GM18867 (cell line): ENCODE data around the gene ARMH1.
"Not testable (repeated sequence)": the region's sequence is repeated elsewhere in the genome, so short reads cannot be mapped to it uniquely, and the experiment has no call there.

ENCODE experiments used
- ATAC-seq: cut with Tn5 transposase; IDR thresholded peaks from one replicate; pipeline ENCODE4 v1.9.1; 2021; ENCODE audit warnings: mild to moderate bottlenecking, moderate library complexity; ENCODE audit not compliant: unreplicated experiment

Gene ARMH1

GRCh38 chr1:44693159-44693558 is 18.6 kb downstream of the ARMH1 start:
- no peak for ATAC-seq

GRCh38 chr1:44693900-44694299 is 19.4 kb downstream of the ARMH1 start:
- ATAC-seq: no peak

GRCh38 chr1:44694863-44695478 is 20.5 kb downstream of the ARMH1 start:
- ATAC-seq: peak; percentile 73

- ATAC-seq: no peak
Observed at GRCh38 chr1:44695671-44696070, 21.2 kb downstream of the ARMH1 start.

- no peak for ATAC-seq
Observed at GRCh38 chr1:44696101-44696500, 21.6 kb downstream of the ARMH1 start.

- ATAC-seq: peak; percentile 53
Observed at GRCh38 chr1:44696789-44697345, 22.4 kb downstream of the ARMH1 start.

GRCh38 chr1:44698138-44698537 is 23.6 kb downstream of the ARMH1 start:
- ATAC-seq: no peak

- ATAC-seq: not testable (repeated sequence)
Observed at GRCh38 chr1:44699375-44699774, 24.9 kb downstream of the ARMH1 start.

- no peak for ATAC-seq
Observed at GRCh38 chr1:44700573-44700972, 26.1 kb downstream of the ARMH1 start.

GRCh38 chr1:44701141-44701573 is 26.6 kb downstream of the ARMH1 start:
- ATAC-seq: no peak

GRCh38 chr1:44705470-44705869 is 31.0 kb downstream of the ARMH1 start:
- ATAC-seq: no peak

GRCh38 chr1:44705938-44706337 is 31.4 kb downstream of the ARMH1 start:
- ATAC-seq: no peak

- ATAC-seq: no peak
Observed at GRCh38 chr1:44707112-44707881, 32.8 kb downstream of the ARMH1 start.

GRCh38 chr1:44707959-44708831 is 33.7 kb downstream of the ARMH1 start:
- ATAC-seq: no peak

- no peak for ATAC-seq
Observed at GRCh38 chr1:44713321-44713781, 38.8 kb downstream of the ARMH1 start.

GRCh38 chr1:44714532-44714931 is 40.0 kb downstream of the ARMH1 start:
- ATAC-seq: no peak

GRCh38 chr1:44714944-44715571 is 40.5 kb downstream of the ARMH1 start:
- no peak for ATAC-seq

- ATAC-seq: no peak
Observed at GRCh38 chr1:44717156-44717555, 42.6 kb downstream of the ARMH1 start.

- ATAC-seq: no peak
Observed at GRCh38 chr1:44717653-44718052, 43.1 kb downstream of the ARMH1 start.

- no peak for ATAC-seq
Observed at GRCh38 chr1:44718091-44718490, 43.6 kb downstream of the ARMH1 start.

GRCh38 chr1:44719318-44719717 is 44.8 kb downstream of the ARMH1 start:
- ATAC-seq: no peak
